NCI-H2196 treated with DMSO at 0.1 percent for 48 hours (cell line): Measurements from ENCODE around the gene EFNA4.

Experiments used
- DNase-seq: peaks from one replicate; lab custom pipeline; 2025; ENCODE audit not compliant: unreplicated experiment; lab: John Stamatoyannopoulos, UW

The EFNA4 gene

DNA sequence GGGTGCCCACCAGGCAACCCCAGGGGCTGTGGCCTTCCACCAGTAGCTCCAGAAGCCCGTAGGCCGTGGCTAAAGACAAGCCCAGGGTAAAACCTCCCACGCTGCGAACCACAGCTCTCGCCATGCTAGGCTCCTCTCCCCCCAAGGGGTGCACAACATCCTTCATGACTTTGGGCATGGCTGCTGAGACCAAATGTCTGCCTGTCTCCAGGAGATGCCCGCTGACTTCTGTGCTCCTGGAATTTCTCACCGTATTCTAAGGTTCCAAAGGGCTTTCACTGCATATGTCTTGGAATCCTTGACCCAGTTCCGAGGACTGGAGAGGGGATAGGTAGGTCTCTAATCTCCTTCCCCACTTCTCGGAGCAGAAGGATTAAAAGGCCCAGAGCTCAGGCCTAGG lies 30.0 kb upstream of the EFNA4 start, which contains the start of the genes DCST1 and DCST2:
DCST1 (plus strand) TSS at position 301 of the 400 bp plus-strand sequence. CDS start 213 bp downstream, outside the sequence.
DCST2 (minus strand) TSS at position 258 of the 400 bp plus-strand sequence; CDS start at position 178, 80 bp downstream.
- no peak for DNase-seq

GRCh38 chr1:155034318-155035208 lies 29.0 kb upstream of the EFNA4 start:
- DNase-seq = no peak

GRCh38 chr1:155035936-155036335 lies 27.6 kb upstream of the EFNA4 start:
- DNase-seq = no peak

DNA sequence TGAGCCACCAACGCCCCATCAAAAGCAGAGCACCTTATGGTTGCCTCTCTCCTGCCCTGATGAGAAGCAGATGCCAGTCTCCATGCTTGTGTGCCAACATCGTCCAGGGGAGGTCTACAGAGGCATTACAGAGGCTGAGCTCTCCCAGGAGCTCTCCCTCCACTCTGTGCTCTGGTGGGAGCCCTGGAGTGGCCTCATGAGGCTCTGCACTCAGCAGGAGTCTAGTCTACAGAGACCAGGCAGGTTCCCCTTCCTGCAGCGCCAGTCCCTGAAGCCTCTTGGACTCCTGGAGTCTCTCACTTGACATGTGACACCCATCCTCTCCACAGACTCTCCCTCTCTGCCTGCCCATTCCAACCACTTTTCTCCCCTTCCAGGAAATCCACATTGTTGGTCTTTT lies 26.5 kb upstream of the EFNA4 start:
- no peak for DNase-seq

GRCh38 chr1:155037851-155038441 lies 25.6 kb upstream of the EFNA4 start:
- DNase-seq = no peak

GRCh38 chr1:155038602-155039307 lies 24.8 kb upstream of the EFNA4 start:
- DNase-seq = no peak

DNA sequence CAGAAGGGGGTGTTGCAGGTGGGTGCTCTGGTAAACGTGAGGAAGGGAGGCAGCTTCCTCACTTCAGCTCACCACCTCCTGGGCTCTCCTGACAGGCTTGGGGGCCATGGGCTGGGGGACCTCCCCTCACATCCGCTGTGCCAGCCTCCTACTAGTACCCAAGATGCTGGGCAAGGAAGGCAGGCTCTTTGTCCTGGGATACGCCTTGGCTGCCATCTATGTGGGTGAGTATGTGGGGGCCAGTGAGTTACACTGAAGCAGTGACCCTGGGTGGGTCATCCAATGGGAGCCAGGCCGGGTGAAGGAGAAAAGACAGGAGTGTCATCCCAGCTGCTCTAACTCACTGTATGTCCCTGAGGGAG lies 24.3 kb upstream of the EFNA4 start:
- DNase-seq = no peak

GRCh38 chr1:155040358-155041093 lies 23.0 kb upstream of the EFNA4 start:
- DNase-seq = no peak

GRCh38 chr1:155042789-155043188 lies 20.8 kb upstream of the EFNA4 start:
- DNase-seq = no peak

DNA sequence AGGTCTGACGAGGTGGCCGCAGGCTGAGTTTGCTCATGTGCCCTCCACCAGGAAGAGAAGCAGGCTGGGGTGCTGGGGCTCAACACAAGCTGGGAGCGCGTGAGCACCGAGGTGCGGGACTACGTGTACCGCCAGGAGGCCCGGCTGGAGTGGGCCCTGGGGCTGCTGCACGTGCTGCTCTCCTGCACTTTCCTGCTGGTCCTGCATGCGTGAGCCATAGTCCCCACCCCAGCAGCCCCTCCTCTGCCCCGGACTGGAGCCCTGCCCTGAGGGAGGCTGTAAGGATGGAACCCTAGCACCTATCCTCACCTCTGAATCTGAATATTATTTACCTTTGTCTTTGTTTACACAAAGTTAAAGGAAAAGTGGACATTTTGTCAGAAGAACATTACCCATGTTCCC lies 20.2 kb upstream of the EFNA4 start:
- no peak for DNase-seq

- DNase-seq = no peak
Observed at GRCh38 chr1:155043793-155044192, 19.7 kb upstream of the EFNA4 start.

GRCh38 chr1:155044365-155044764 lies 19.2 kb upstream of the EFNA4 start:
- no peak for DNase-seq

- peak; percentile 96 for DNase-seq
Observed at GRCh38 chr1:155044812-155045657, 18.5 kb upstream of the EFNA4 start.

DNA sequence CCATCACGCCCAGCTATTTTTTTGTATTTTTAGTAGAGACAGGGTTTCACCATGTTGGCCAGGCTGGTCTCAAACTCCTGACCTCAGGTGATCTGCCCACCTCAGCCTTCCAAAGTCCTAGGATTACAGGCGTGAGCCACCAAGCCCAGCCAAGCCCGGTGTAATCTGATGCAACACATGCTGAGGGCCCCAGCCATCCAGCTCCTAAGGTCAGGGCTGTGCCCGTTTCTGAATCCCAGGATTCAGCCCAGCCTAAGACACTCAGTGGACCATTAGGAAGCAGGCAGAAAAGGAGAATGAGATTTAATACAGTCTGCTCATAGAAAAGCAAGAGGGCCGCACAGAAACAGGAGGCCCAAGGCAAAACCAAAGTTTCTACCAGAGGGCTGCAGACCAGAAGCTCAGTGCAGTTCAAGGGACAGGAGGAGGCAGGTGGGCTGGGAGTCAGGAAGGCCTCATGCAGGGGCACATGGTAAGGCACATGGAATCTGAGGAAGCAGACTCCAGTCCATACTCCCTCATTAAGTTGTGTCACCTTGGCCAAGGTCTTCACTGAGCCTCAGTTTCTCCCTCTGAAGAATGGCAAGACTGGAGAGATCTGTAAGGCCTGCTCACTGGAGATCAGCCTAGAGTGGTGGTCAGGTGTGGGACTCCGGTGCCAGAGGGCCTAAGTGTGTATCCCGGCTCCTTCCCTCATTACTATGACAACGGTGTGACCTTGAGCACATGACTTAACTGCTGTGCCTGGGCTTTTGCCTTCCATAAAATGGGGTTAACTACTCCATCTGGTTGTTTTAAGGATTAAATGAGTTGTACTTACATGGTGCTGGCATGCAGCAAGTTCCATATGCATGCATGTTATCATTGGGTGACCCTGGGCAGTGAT lies 14.8 kb upstream of the EFNA4 start:
- no peak for DNase-seq

GRCh38 chr1:155049651-155050559 lies 13.6 kb upstream of the EFNA4 start:
- DNase-seq = no peak

- DNase-seq = peak; percentile 86
Observed at GRCh38 chr1:155050560-155051341, 12.8 kb upstream of the EFNA4 start, which contains the start of gene ADAM15. TSS of gene ADAM15 (plus strand) at chr1:155051316. CDS start at chr1:155051387, 71 bp downstream.

- DNase-seq = no peak
Observed at GRCh38 chr1:155051342-155051776, 12.2 kb upstream of the EFNA4 start.
